Suprapubic skin (tissue), 3 donors: Measurements from ENCODE around the gene PLS1.

Source experiments
- CTCF ChIP-seq, 2 donors: fragments of 200-600 bp in 1 of 2; fragments of 450-650 bp in 1 of 2; sonication (generic) in 1 of 2; IDR thresholded peaks; one replicate each; pipeline ENCODE4 v1.5.1; 2016 to 2019; ENCODE audit warnings: antibody characterized with exemption in 2 of 2, mild to moderate bottlenecking in 1 of 2, moderate library complexity in 1 of 2
- POLR2A ChIP-seq, 2 donors: fragments of 450-650 bp; IDR thresholded peaks; one replicate each; pipeline ENCODE4 v1.6.1; 2017; ENCODE audit warnings: antibody characterized with exemption in 2 of 2, mild to moderate bottlenecking in 2 of 2, moderate library complexity in 2 of 2

- TF ChIP-seq POLR2A (IDR thresholded peaks at IDR 0.05) (no peak), CTCF (IDR thresholded peaks at IDR 0.05) (no peak)
Measured at GRCh38 chr3:142636050-142636449, 39.9 kb downstream of the PLS1 start.
